Mucosa of stomach (tissue), 1 donor: ENCODE measurements around the gene MOB4.
"Not testable (repeated sequence)": the region's sequence is repeated elsewhere in the genome, so short reads cannot be mapped to it uniquely, and the experiment has no call there.

Experiments
- H3K27me3 ChIP-seq: one replicate; pipeline ENCODE4 v1.7.0; 2013; ENCODE audit warnings: mild to moderate bottlenecking, low read length; ENCODE audit not compliant: control insufficient read depth, insufficient read depth
- H3K36me3 ChIP-seq: one replicate; pipeline ENCODE4 v1.7.0; 2013; ENCODE audit warnings: low read length; ENCODE audit not compliant: control insufficient read depth, insufficient read depth
- H3K4me1 ChIP-seq: one replicate; pipeline ENCODE4 v1.7.0; 2013; ENCODE audit warnings: mild to moderate bottlenecking, low read length; ENCODE audit not compliant: control insufficient read depth, insufficient read depth
- H3K4me3 ChIP-seq: one replicate; pipeline ENCODE4 v1.7.0; 2013; ENCODE audit warnings: low read length
- H3K9ac ChIP-seq: one replicate; pipeline ENCODE4 v1.7.0; 2013; ENCODE audit warnings: mild to moderate bottlenecking, low read length, moderate library complexity
- H3K9me3 ChIP-seq: one replicate; pipeline ENCODE4 v1.7.0; 2013; ENCODE audit warnings: mild to moderate bottlenecking, low read length, moderate library complexity; ENCODE audit not compliant: control insufficient read depth
- donor health status: Pancreatic carcinoma.

Gene MOB4

DNA sequence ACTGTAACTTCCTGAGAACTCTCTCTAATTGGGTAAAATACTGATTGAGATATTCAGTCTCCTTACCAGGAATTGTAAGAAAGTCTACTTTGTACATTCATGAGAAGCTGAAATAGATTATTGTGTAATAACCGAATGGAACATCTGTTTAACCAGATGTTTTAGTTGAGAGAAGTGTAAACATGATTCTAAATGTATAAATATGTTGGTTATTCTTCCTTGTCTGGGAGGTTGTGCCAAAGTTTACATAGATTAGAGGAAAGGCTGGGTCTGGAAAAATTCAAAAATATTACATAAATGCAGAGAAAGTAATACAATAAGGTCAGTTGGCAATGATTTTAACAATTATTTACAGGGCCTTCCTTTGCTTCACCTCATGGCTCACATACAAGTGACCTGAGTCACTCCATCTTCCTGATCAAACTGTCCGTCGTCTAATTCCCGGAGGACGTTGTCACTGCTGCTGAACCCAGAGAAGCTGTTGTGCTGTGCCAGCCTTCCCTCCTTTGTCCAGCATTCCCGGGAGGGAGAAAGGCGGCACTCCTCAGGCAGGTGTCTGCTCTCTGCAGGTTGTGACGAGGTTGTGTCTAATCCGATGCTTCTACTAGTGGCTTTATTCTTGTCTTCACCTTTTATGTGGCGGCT lies 55.9 kb downstream of the MOB4 start:
- Histone ChIP-seq H3K4me3 (no peak overlapping the region), H3K36me3 (no peaks in the 10 kb centered on the region), H3K27me3 (no peaks in the 10 kb centered on the region), H3K9ac (no peak overlapping the region), H3K9me3 (no peaks in the 10 kb centered on the region), H3K4me1 (no peaks in the 10 kb centered on the region)

- H3K27me3 ChIP-seq, result no peaks in the 10 kb centered on the region
- H3K4me3 ChIP-seq, result no peak overlapping the region
- no peaks in the 10 kb centered on the region for H3K4me1 ChIP-seq
- H3K9me3 ChIP-seq, result no peaks in the 10 kb centered on the region
- no peaks in the 10 kb centered on the region for H3K36me3 ChIP-seq
- no peak overlapping the region for H3K9ac ChIP-seq
Observed at GRCh38 chr2:197573608-197574007, 57.7 kb downstream of the MOB4 start.

DNA sequence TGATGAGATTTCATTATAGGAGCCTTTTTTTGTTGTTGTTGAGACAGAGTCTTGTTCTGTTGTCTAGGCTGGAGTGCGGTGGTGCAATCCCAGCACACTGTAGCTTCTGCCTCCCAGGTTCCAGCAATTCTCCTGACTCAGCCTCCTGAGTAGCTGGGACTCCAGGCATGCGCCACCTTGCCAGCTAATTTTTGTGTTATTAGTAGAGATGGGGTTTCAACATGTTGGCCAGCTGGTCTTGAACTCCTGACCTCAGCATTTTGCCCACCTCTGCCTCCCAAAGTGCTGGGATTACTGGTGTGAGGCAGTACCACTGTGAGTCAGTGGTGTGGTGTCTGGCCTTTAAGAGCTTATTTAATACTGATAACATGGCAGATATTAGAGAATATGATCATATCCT lies 60.1 kb downstream of the MOB4 start:
- no peaks in the 10 kb centered on the region for H3K36me3 ChIP-seq
- H3K9me3 ChIP-seq, result no peaks in the 10 kb centered on the region
- H3K27me3 ChIP-seq, result no peaks in the 10 kb centered on the region
- H3K4me3 ChIP-seq, result no peak overlapping the region
- H3K4me1 ChIP-seq, result no peaks in the 10 kb centered on the region
- no peak overlapping the region for H3K9ac ChIP-seq

DNA sequence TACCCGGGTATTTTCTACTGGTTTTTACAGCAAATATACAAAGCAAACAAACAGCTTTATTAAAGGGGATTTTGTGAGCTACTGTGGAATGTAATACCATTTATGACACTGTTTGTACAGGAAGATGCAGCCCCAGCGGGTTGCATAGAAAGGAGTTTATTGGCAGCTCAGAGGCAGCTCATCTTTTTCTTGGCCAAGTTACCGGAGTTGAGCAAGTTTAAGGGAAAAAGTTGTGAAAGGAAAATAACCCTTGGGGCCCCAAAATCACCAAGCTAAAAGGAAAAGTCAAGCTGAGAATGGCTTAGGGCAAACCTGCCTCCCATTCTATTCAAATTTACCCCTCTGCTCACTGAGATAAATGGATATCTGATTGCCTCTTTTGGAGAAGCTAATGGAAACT lies 60.8 kb downstream of the MOB4 start:
- Histone ChIP-seq H3K9ac (no peak overlapping the region), H3K36me3 (no peaks in the 10 kb centered on the region), H3K27me3 (no peaks in the 10 kb centered on the region), H3K9me3 (no peaks in the 10 kb centered on the region), H3K4me1 (no peaks in the 10 kb centered on the region), H3K4me3 (no peak overlapping the region)

DNA sequence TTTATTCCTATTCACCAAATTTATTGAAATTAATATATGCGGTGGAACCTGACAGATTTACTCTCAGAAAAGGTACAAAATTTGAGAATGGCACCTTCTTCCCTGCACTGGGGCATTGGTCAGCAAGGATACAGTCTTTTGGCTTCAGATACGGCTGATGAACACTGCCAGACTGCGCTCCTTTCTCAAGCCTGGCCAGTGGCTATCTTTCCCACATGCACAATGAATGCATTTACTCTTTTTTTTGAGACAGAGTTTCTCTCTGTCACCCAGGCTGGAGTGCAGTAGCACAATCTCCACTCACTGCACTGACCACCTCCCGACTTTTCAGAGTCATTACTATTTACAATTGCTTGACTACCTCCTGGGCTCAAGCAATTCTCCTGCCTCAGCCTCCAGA lies 61.6 kb downstream of the MOB4 start:
- Histone ChIP-seq H3K4me3 (no peak overlapping the region), H3K27me3 (no peaks in the 10 kb centered on the region), H3K9ac (no peak overlapping the region), H3K9me3 (no peaks in the 10 kb centered on the region), H3K36me3 (no peaks in the 10 kb centered on the region), H3K4me1 (no peaks in the 10 kb centered on the region)

GRCh38 chr2:197578294-197578693 lies 62.4 kb downstream of the MOB4 start:
- not testable (repeated sequence) for H3K36me3 ChIP-seq

GRCh38 chr2:197580166-197580565 lies 64.3 kb downstream of the MOB4 start:
- H3K9ac ChIP-seq, H3K4me1 ChIP-seq, H3K9me3 ChIP-seq, H3K4me3 ChIP-seq, H3K27me3 ChIP-seq, H3K36me3 ChIP-seq: not testable (repeated sequence)

More at GRCh38 chr2:197578294-197578693, 62.4 kb downstream of the MOB4 start:
- not testable (repeated sequence) for H3K4me3 ChIP-seq, H3K9ac ChIP-seq, H3K4me1 ChIP-seq, H3K27me3 ChIP-seq, H3K9me3 ChIP-seq

GRCh38 chr2:197587255-197587654 lies 71.4 kb downstream of the MOB4 start:
- not testable (repeated sequence) for H3K4me1 ChIP-seq, H3K9me3 ChIP-seq, H3K9ac ChIP-seq, H3K27me3 ChIP-seq, H3K36me3 ChIP-seq, H3K4me3 ChIP-seq

DNA sequence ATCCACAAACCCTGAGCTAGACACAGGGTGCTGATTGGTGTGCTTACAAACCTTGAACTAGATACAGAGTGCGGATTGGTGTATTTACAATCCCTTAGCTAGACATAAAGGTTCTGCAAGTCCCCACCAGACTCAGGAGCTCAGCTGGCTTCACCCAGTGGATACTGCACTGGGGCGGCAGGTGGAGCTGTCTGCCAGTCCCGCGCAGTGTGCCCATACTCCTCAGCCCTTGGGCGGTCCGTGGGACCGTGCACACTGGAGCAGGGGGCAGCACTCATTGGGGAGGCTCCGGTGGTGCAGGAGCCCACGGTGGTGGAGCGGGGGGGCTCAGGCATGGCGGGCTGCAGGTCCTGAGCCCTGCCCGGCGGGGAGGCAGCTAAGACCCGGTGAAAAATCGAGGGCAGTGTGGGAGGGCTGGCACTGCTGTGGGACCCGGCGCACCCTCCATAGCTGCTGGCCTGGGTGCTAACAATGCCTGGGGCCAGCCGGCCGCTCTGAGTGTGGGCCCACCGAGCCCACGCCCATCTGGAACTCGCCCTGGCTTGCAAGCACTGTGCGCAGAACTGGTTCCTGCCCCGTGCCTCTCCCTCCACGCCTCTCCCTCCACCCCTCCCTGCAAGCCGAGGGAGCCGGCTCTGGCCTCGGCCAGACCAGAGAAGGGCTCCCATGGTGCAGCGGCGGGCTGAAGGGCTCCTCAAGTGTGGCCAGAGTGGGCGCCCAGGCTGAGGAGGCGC lies 75.6 kb downstream of the MOB4 start:
- Histone ChIP-seq H3K4me1 (no peaks in the 10 kb centered on the region), H3K9me3 (no peaks in the 10 kb centered on the region), H3K4me3 (no peak overlapping the region), H3K9ac (no peak overlapping the region), H3K36me3 (no peaks in the 10 kb centered on the region), H3K27me3 (no peaks in the 10 kb centered on the region)

- Histone ChIP-seq H3K4me1 (no peaks in the 10 kb centered on the region), H3K9ac (no peak overlapping the region), H3K27me3 (no peaks in the 10 kb centered on the region), H3K36me3 (no peaks in the 10 kb centered on the region), H3K4me3 (no peak overlapping the region), H3K9me3 (no peaks in the 10 kb centered on the region)
Observed at GRCh38 chr2:197596766-197597165, 80.9 kb downstream of the MOB4 start.

DNA sequence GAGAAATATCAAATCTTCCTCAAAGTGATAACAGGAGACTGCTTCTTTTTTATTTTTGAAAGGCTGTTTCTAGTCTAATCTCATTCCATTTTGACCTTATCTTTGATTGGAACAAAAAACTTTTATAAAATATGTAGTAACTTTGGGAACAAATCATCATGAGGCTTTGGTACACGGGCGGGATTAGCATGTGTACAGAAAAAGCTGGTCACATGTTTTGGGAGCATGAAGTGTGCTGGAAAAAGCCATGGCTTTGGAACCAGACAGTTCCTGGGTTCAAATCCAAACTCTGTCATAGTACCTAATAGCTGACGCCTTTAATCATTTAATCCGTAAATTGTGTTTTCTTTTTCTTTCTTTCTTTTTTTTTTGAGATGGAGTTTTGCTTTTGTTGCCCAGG lies 81.3 kb downstream of the MOB4 start:
- H3K27me3 ChIP-seq, result no peaks in the 10 kb centered on the region
- H3K9ac ChIP-seq, result no peak overlapping the region
- no peaks in the 10 kb centered on the region for H3K4me1 ChIP-seq
- H3K9me3 ChIP-seq, result no peaks in the 10 kb centered on the region
- H3K36me3 ChIP-seq, result no peaks in the 10 kb centered on the region
- no peak overlapping the region for H3K4me3 ChIP-seq

- no peak overlapping the region for H3K4me3 ChIP-seq
- no peaks in the 10 kb centered on the region for H3K27me3 ChIP-seq
- no peaks in the 10 kb centered on the region for H3K4me1 ChIP-seq
- H3K36me3 ChIP-seq, result no peaks in the 10 kb centered on the region
- no peaks in the 10 kb centered on the region for H3K9me3 ChIP-seq
- H3K9ac ChIP-seq, result no peak overlapping the region
Observed at GRCh38 chr2:197598450-197598849, 82.6 kb downstream of the MOB4 start.
